Endodermal cell (in vitro differentiated cells): ENCODE measurements around the gene CHD9NB. TPM values are rescaled to one million over a fixed set of nuclear protein-coding genes. Genes with fewer than 3 reads are reported as not detected.

Experiments used
- DNase-seq: peaks from one replicate; pipeline ENCODE4 v3.0.0-alpha.2; 2017
- H3K27ac ChIP-seq: 2 replicates; pipeline ENCODE4 v1.5.1; 2013; ENCODE audit warnings: mild to moderate bottlenecking, low read depth, low read length, moderate library complexity
- H3K27me3 ChIP-seq: 2 replicates; pipeline ENCODE4 v1.6.1; 2013; ENCODE audit warnings: mild to moderate bottlenecking, low read length, moderate library complexity; ENCODE audit not compliant: insufficient read depth, control insufficient read depth, poor library complexity, severe bottlenecking
- H3K36me3 ChIP-seq: 2 replicates; pipeline ENCODE4 v1.7.0; 2013; ENCODE audit warnings: mild to moderate bottlenecking, low read length, moderate library complexity; ENCODE audit not compliant: control insufficient read depth, insufficient read depth
- H3K4me1 ChIP-seq: one replicate; pipeline ENCODE4 v1.7.0; 2013; ENCODE audit warnings: low read length; ENCODE audit not compliant: control insufficient read depth, insufficient read depth
- H3K4me3 ChIP-seq: 2 replicates; pipeline ENCODE4 v1.5.1; 2013; ENCODE audit warnings: mild to moderate bottlenecking, low read length, moderate library complexity
- H3K9ac ChIP-seq: 2 replicates; pipeline ENCODE4 v1.6.1; 2013; ENCODE audit warnings: mild to moderate bottlenecking, low read length, moderate library complexity; ENCODE audit not compliant: poor library complexity, severe bottlenecking; ENCODE audit errors: extremely low read depth
- H3K9me3 ChIP-seq: 2 replicates; pipeline ENCODE4 v1.6.1; 2013; ENCODE audit warnings: mild to moderate bottlenecking, low read length, moderate library complexity; ENCODE audit not compliant: control insufficient read depth
- H3K27ac Mint-ChIP-seq: 2 replicates; pipeline ENCODE4 v1.8.0; 2020; ENCODE audit warnings: mixed read lengths
- H3K27me3 Mint-ChIP-seq: 2 replicates; pipeline ENCODE4 v1.8.0; 2021; ENCODE audit warnings: mild to moderate bottlenecking, mixed read lengths; ENCODE audit not compliant: insufficient read depth
- H3K36me3 Mint-ChIP-seq: 2 replicates; pipeline ENCODE4 v1.8.0; 2020; ENCODE audit warnings: low read depth, mixed read lengths
- H3K4me1 Mint-ChIP-seq: 2 replicates; pipeline ENCODE4 v1.8.0; 2020; ENCODE audit warnings: mixed read lengths
- H3K4me3 Mint-ChIP-seq: 2 replicates; pipeline ENCODE4 v1.8.0; 2020; ENCODE audit warnings: mild to moderate bottlenecking, moderate library complexity, mixed read lengths
- H3K9me3 Mint-ChIP-seq: 2 replicates; pipeline ENCODE4 v1.8.0; 2020; ENCODE audit warnings: mild to moderate bottlenecking, mixed read lengths
- WGBS, 2 experiments: methylation state at CpG; one replicate each; pipeline versions ENCODE4 v1.1.5 to v1.1.7; 2013; ENCODE audit warnings: missing lambda C conversion rate in 2 of 2, mixed read lengths in 1 of 2; ENCODE audit not compliant: insufficient coverage in 1 of 2, insufficient read length in 1 of 2; 5-methylcytosine and 5-hydroxymethylcytosine counted together
- total RNA-seq, 2 donors: library from RNA; stranded (reverse); fragmentation: NEBNext Ultra II Directional in 1 of 2; extraction: Animal tissue kit (Norgen Biotek cat#: 25700) in 1 of 2; gene quantifications; 2 replicates in 1 of 2; 3 replicates in 1 of 2; pipeline ENCODE4 v1.2.1, GENCODE V29; 2021
- TF ChIP-seq, protein P1 (sequence below): fragments of 200-600 bp; sonication (generic); conservative IDR thresholded peaks from 2 replicates; pipeline ENCODE4 v1.5.0; 2021; ENCODE audit warnings: antibody characterized with exemption, mild to moderate bottlenecking

CHD9NB gene
- total RNA-seq, 2 donors from 2014 or later, result 13.1 to 14.9 TPM

DNA sequence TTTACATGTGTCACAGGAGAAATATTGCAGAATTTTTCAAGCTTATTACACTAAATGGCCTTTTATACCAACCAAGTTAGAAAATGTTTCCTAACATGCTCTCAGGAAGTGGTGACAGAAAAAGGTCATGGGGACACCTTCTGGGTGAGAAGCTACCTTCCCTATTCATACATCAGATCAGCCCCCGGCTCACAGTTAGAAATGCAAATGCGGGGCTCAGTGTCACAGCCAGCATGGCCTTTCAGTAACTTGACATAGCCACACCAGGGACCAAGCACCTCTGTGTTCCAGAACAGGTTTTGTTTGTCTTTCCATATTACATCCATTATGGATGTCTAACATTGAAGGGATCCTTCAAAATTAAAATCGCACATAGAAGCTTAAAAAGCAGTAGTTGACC is 59.5 kb downstream of the CHD9NB start:
- Mint-ChIP-seq H3K36me3 (no peaks in the 10 kb centered on the region), H3K27ac (no peak overlapping the region), H3K9me3 (peaks cover 1% of the 10 kb centered on the region), H3K4me1 (no peaks in the 10 kb centered on the region), H3K4me3 (no peak overlapping the region), H3K27me3 (no peaks in the 10 kb centered on the region)
- TF ChIP-seq, protein P1, sequence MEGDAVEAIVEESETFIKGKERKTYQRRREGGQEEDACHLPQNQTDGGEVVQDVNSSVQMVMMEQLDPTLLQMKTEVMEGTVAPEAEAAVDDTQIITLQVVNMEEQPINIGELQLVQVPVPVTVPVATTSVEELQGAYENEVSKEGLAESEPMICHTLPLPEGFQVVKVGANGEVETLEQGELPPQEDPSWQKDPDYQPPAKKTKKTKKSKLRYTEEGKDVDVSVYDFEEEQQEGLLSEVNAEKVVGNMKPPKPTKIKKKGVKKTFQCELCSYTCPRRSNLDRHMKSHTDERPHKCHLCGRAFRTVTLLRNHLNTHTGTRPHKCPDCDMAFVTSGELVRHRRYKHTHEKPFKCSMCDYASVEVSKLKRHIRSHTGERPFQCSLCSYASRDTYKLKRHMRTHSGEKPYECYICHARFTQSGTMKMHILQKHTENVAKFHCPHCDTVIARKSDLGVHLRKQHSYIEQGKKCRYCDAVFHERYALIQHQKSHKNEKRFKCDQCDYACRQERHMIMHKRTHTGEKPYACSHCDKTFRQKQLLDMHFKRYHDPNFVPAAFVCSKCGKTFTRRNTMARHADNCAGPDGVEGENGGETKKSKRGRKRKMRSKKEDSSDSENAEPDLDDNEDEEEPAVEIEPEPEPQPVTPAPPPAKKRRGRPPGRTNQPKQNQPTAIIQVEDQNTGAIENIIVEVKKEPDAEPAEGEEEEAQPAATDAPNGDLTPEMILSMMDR, result no peak
- Histone ChIP-seq H3K36me3 (no peaks in the 10 kb centered on the region), H3K4me3 (no peak overlapping the region), H3K9me3 (no peaks in the 10 kb centered on the region), H3K4me1 (no peaks in the 10 kb centered on the region), H3K27ac (no peak overlapping the region), H3K27me3 (no peaks in the 10 kb centered on the region), H3K9ac (no peak overlapping the region)
- DNase-seq, result peak; percentile 60
- WGBS, 2 experiments, result 57 to 67% methylated on average over 2 to 3 of the region's 3 CpGs

DNA sequence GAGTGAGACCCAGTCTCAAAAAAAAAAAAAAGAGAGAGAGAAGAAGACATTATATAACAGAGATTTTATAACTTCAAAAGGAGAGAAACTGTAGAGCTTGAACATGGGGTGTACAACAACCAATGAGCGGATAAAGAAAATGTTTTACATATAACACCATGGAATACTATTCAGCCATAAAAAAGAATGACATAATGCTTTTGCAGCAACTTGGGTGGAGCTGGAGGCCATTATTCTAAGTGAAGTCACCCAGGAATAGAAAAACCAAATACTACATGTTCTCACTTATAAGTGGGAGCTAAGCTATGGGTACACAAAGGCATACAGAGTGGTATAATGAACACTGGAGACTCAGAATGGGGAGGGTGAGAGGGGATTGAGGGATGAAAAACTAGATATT is 61.1 kb downstream of the CHD9NB start:
- H3K9me3 Mint-ChIP-seq, result peaks cover 1% of the 10 kb centered on the region
- Histone ChIP-seq H3K4me3 (no peak overlapping the region), H3K27ac (no peak overlapping the region), H3K27me3 (no peaks in the 10 kb centered on the region), H3K36me3 (no peaks in the 10 kb centered on the region), H3K9me3 (no peaks in the 10 kb centered on the region), H3K4me1 (no peaks in the 10 kb centered on the region), H3K9ac (no peak overlapping the region)
- no peaks in the 10 kb centered on the region for H3K36me3 Mint-ChIP-seq
- TF ChIP-seq, protein P1, result no peak
- H3K4me3 Mint-ChIP-seq, result no peak overlapping the region
- no peak overlapping the region for H3K27ac Mint-ChIP-seq
- 80% methylated on average over 1 of the region's 1 CpG; no CpG with 5 or more reads in 1 of the 2 experiments for WGBS, 2 experiments
- H3K27me3 Mint-ChIP-seq, result no peaks in the 10 kb centered on the region
- DNase-seq, result no peak
- H3K4me1 Mint-ChIP-seq, result no peaks in the 10 kb centered on the region

Other genes starting within 250 kb of the CHD9NB start
- 10 to 100 TPM; 36.8 to 40.5 TPM for gene CHD9, start 2.1 kb upstream of the CHD9NB start, total RNA-seq